ENCODE data around the gene SPTBN1. TPM values are rescaled to one million over a fixed set of nuclear protein-coding genes. Genes with fewer than 3 reads are reported as not detected.

Gene SPTBN1
- total RNA-seq, 1 experiment from 2014 or later: 146 TPM

- no peak for DNase-seq (ENCODE audit: low spot score)
- CTCF ChIA-PET: no interaction called here
- H3K27ac ChIP-seq (ENCODE audit: low read depth, low read length, poor library complexity, severe bottlenecking): no peak overlapping the region
- POLR2A ChIA-PET (ENCODE audit: low non-redundant PET): no interaction called here
- no peaks in the 10 kb centered on the region for H3K9me3 ChIP-seq (ENCODE audit: low read depth, low read length, poor library complexity, severe bottlenecking)
- no peak for TF ChIP-seq CTCF (conservative IDR thresholded peaks at IDR 0.05; ENCODE audit: low read depth, low read length)
- no peak for TF ChIP-seq EZH2 (IDR thresholded peaks at IDR 0.05; ENCODE audit: borderline replicate concordance, low read depth, low read length, poor library complexity, severe bottlenecking)
- no peaks in the 10 kb centered on the region for H3K27me3 ChIP-seq (replicated peaks; ENCODE audit: insufficient read depth, low read depth, low read length, poor library complexity)
- no peaks in the 10 kb centered on the region for H3K36me3 ChIP-seq (ENCODE audit: insufficient read depth, low read length, poor library complexity, severe bottlenecking)
- no TSS peak for BruUV-seq (replicated peaks)
- intact Hi-C loops (cut with micrococcal nuclease; ENCODE audit: unreplicated experiment): no loop called here
- H3K4me3 ChIP-seq (ENCODE audit: low read depth, low read length, poor library complexity, severe bottlenecking): no peak overlapping the region
- H3K4me1 ChIP-seq (ENCODE audit: insufficient read depth, low read length, poor library complexity, severe bottlenecking): peaks cover 63% of the 10 kb centered on the region
Observed at GRCh38 chr2:54579682-54580620, 123.8 kb downstream of the SPTBN1 start.

DNA sequence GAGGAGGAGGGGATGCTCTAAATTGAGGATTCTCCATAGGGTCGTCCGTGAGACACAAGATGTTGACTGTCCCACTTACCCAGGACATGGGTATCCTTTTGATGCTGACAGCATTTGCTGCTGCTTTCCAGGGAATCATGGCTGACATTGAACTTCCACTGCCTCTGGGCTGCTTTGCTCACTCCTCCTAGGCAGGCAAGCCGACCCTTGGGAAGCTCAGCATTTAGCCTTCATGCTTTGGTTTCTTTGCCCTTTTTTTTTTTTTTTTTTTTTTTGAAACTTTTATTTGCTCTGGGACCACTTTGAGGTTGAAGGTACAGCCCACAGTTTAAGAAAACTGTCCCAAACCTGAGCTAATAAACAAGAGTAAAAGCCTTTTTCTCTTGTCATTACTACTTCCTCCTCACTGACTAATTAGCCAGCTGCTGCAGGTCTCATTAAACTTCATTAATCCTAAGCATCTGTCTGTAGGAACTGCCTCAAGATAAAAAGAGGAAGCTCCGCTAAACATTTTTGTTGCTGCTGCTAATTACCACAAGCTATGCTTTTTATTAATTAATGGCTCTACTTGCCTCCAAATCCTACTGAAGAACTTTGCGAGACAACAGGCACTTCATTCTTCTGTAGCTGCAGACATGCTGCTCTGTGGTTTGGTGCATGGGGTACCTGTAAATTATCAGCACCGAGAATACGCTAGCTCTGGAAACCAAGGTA lies 125.4 kb downstream of the SPTBN1 start:
- ChIA-PET POLR2A (ENCODE audit: low non-redundant PET) (no interaction called here), CTCF (no interaction called here)
- Histone ChIP-seq H3K4me3 (ENCODE audit: low read depth, low read length, poor library complexity, severe bottlenecking) (no peak overlapping the region), H3K9me3 (ENCODE audit: low read depth, low read length, poor library complexity, severe bottlenecking) (no peaks in the 10 kb centered on the region), H3K27ac (ENCODE audit: low read depth, low read length, poor library complexity, severe bottlenecking) (no peak overlapping the region), H3K36me3 (ENCODE audit: insufficient read depth, low read length, poor library complexity, severe bottlenecking) (no peaks in the 10 kb centered on the region), H3K27me3 (replicated peaks; ENCODE audit: insufficient read depth, low read depth, low read length, poor library complexity) (no peaks in the 10 kb centered on the region), H3K4me1 (ENCODE audit: insufficient read depth, low read length, poor library complexity, severe bottlenecking) (peaks cover 78% of the 10 kb centered on the region)
- DNase-seq (ENCODE audit: low spot score): no peak
- TF ChIP-seq CTCF (conservative IDR thresholded peaks at IDR 0.05; ENCODE audit: low read depth, low read length): no peak
- no peak for TF ChIP-seq EZH2 (IDR thresholded peaks at IDR 0.05; ENCODE audit: borderline replicate concordance, low read depth, low read length, poor library complexity, severe bottlenecking)
- BruUV-seq (replicated peaks): no TSS peak
- intact Hi-C loops (cut with micrococcal nuclease; ENCODE audit: unreplicated experiment): no loop called here

DNA sequence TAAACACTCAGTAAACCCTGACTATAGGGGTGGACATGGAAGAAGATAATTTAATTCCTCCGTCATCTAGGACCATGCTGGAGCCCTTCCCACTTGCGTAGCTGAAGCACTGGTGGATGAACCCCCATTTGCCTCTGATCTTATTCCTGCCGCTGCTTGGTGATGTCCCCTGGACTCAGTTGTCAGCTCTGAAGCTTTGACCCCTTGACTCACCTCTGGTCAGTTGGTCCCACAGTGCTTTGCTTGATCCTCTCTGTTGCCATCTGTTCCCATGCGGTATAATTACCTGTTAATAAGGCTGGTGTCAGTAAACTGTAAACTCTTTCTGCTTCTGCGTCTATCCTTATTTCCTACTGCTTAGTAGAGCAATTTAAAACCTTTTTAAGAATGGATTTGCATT lies 126.9 kb downstream of the SPTBN1 start:
- Histone ChIP-seq H3K27ac (ENCODE audit: low read depth, low read length, poor library complexity, severe bottlenecking) (no peak overlapping the region), H3K4me1 (ENCODE audit: insufficient read depth, low read length, poor library complexity, severe bottlenecking) (peaks cover 83% of the 10 kb centered on the region), H3K36me3 (ENCODE audit: insufficient read depth, low read length, poor library complexity, severe bottlenecking) (no peaks in the 10 kb centered on the region), H3K27me3 (replicated peaks; ENCODE audit: insufficient read depth, low read depth, low read length, poor library complexity) (no peaks in the 10 kb centered on the region), H3K4me3 (ENCODE audit: low read depth, low read length, poor library complexity, severe bottlenecking) (no peak overlapping the region), H3K9me3 (ENCODE audit: low read depth, low read length, poor library complexity, severe bottlenecking) (no peaks in the 10 kb centered on the region)
- BruUV-seq (replicated peaks): no TSS peak
- intact Hi-C loops (cut with micrococcal nuclease; ENCODE audit: unreplicated experiment): no loop called here
- DNase-seq (ENCODE audit: low spot score): no peak
- TF ChIP-seq CTCF (conservative IDR thresholded peaks at IDR 0.05; ENCODE audit: low read depth, low read length): no peak
- TF ChIP-seq EZH2 (IDR thresholded peaks at IDR 0.05; ENCODE audit: borderline replicate concordance, low read depth, low read length, poor library complexity, severe bottlenecking): no peak
- CTCF ChIA-PET: no interaction called here
- POLR2A ChIA-PET (ENCODE audit: low non-redundant PET): no interaction called here

Data from A673 (cell line).